GM23338 (cell line): ENCODE results near the gene TBX18. TPM values are rescaled to one million over a fixed set of nuclear protein-coding genes. Genes with fewer than 3 reads are reported as not detected.

Experiments used
- ATAC-seq: fragments of 200-7000 bp; cut with Tn5 transposase; 3 replicates; pipeline ENCODE4 v1.9.1; 2020
- DNase-seq: peaks from one replicate; pipeline ENCODE4 v3.0.0-alpha.2; 2015; ENCODE audit warnings: low spot score
- H2AFZ ChIP-seq: fragments of 200-600 bp; sonication (generic); 2 replicates; pipeline ENCODE4 v1.8.0; 2016; ENCODE audit warnings: antibody characterized with exemption, mild to moderate bottlenecking, moderate library complexity
- H3F3A ChIP-seq: fragments of 200-600 bp; sonication (generic); replicated peaks from 2 replicates; pipeline ENCODE4 v1.8.0; 2017; ENCODE audit warnings: antibody characterized with exemption, mixed run types, low read depth
- H3K27ac ChIP-seq: fragments of 200-600 bp; sonication (generic); 2 replicates; pipeline ENCODE4 v1.6.1; 2016; ENCODE audit warnings: low read depth
- H3K27me3 ChIP-seq: fragments of 200-600 bp; sonication (generic); 2 replicates; pipeline ENCODE4 v1.8.0; 2016; ENCODE audit warnings: mild to moderate bottlenecking, mixed run types, moderate library complexity; ENCODE audit not compliant: insufficient read depth
- H3K36me3 ChIP-seq: fragments of 200-600 bp; sonication (generic); 2 replicates; pipeline ENCODE4 v1.8.0; 2016; ENCODE audit warnings: mild to moderate bottlenecking; ENCODE audit not compliant: insufficient read depth
- H3K4me1 ChIP-seq: fragments of 200-600 bp; sonication (generic); 2 replicates; pipeline ENCODE4 v1.8.0; 2016; ENCODE audit warnings: mild to moderate bottlenecking, moderate library complexity; ENCODE audit not compliant: insufficient read depth
- H3K4me2 ChIP-seq: fragments of 200-600 bp; sonication (generic); 2 replicates; pipeline ENCODE4 v1.7.1; 2017; ENCODE audit warnings: mixed run types
- H3K4me3 ChIP-seq: fragments of 200-600 bp; sonication (generic); 2 replicates; pipeline ENCODE4 v1.6.1; 2016; ENCODE audit warnings: mixed run types
- H3K79me2 ChIP-seq: fragments of 200-600 bp; sonication (generic); replicated peaks from 2 replicates; pipeline ENCODE4 v1.8.0; 2017; ENCODE audit warnings: mild to moderate bottlenecking; ENCODE audit not compliant: insufficient read depth
- H3K9me2 ChIP-seq: fragments of 200-600 bp; sonication (generic); 2 replicates; pipeline ENCODE4 v1.8.0; 2017; ENCODE audit not compliant: insufficient read depth
- H4K20me1 ChIP-seq: fragments of 200-600 bp; sonication (generic); replicated peaks from 2 replicates; pipeline ENCODE4 v1.8.0; 2017; ENCODE audit warnings: mild to moderate bottlenecking; ENCODE audit not compliant: insufficient read depth
- H3K27ac Mint-ChIP-seq: 2 replicates; pipeline ENCODE4 v1.8.0; 2020; ENCODE audit warnings: inconsistent platforms, mild to moderate bottlenecking, moderate library complexity, mixed read lengths
- H3K27me3 Mint-ChIP-seq: 3 replicates; pipeline ENCODE4 v1.8.0; 2022; ENCODE audit warnings: low read depth, mild to moderate bottlenecking, moderate library complexity, mixed read lengths, inconsistent platforms; ENCODE audit not compliant: insufficient read depth, poor library complexity
- H3K36me3 Mint-ChIP-seq: 3 replicates; pipeline ENCODE4 v1.8.0; 2021; ENCODE audit warnings: low read depth, mild to moderate bottlenecking, inconsistent platforms, moderate library complexity, mixed read lengths
- H3K4me1 Mint-ChIP-seq: 3 replicates; pipeline ENCODE4 v1.8.0; 2020; ENCODE audit warnings: mild to moderate bottlenecking, inconsistent platforms, mixed read lengths
- H3K4me3 Mint-ChIP-seq: 3 replicates; pipeline ENCODE4 v1.8.0; 2021; ENCODE audit warnings: moderate library complexity, mild to moderate bottlenecking, inconsistent platforms, mixed read lengths
- H3K9me3 Mint-ChIP-seq: 3 replicates; pipeline ENCODE4 v1.8.0; 2020; ENCODE audit warnings: moderate library complexity, mild to moderate bottlenecking, inconsistent platforms, mixed read lengths
- CREB1 ChIP-seq: fragments of 250-450 bp; sonication (Bioruptor Pico); IDR thresholded peaks from 2 replicates; pipeline ENCODE4 v1.5.0; 2020; ENCODE audit warnings: low read depth, mild to moderate bottlenecking, moderate library complexity
- EZH2 ChIP-seq: fragments of 200-600 bp; sonication (generic); IDR thresholded peaks from one replicate; pipeline ENCODE4 v1.8.0; 2017; ENCODE audit warnings: antibody characterized with exemption, mild to moderate bottlenecking, low read depth; ENCODE audit not compliant: unreplicated experiment
- EZH2phosphoT487 ChIP-seq: fragments of 200-600 bp; sonication (generic); IDR thresholded peaks from one replicate; pipeline ENCODE4 v1.8.1; 2018; ENCODE audit warnings: antibody characterized with exemption; ENCODE audit not compliant: unreplicated experiment
- STAT1 ChIP-seq: IDR thresholded peaks from one replicate; pipeline ENCODE4 v1.6.1; 2016; ENCODE audit warnings: antibody characterized with exemption; ENCODE audit not compliant: unreplicated experiment
- ZNF114 ChIP-seq: fragments of 250-450 bp; sonication (Bioruptor Pico); IDR thresholded peaks from 2 replicates; pipeline ENCODE4 v1.5.0; 2020; ENCODE audit warnings: mild to moderate bottlenecking, moderate library complexity
- ZNF331 ChIP-seq: fragments of 250-450 bp; sonication (Bioruptor Pico); IDR thresholded peaks from 2 replicates; pipeline ENCODE4 v1.5.0; 2020; ENCODE audit warnings: low read depth, mild to moderate bottlenecking, moderate library complexity
- polyA plus RNA-seq: library from polyadenylated mRNA; unstranded; fragments of >200 nt; fragmentation: Nextera tagmentation; extraction: Ambion mirVana; gene quantifications from 2 replicates; pipeline ENCODE4 v1.2.1, GENCODE V29; 2016
- total RNA-seq: library from RNA; depleted of rRNA; stranded (reverse); fragments of >200 nt; shearing (Covaris generic); gene quantifications from 2 replicates; pipeline ENCODE4 v1.2.3, GENCODE V29; 2014
- TF ChIP-seq, protein P1 (sequence below), 2 experiments: fragments of 200-600 bp in 1 of 2; sonication (generic) in 1 of 2; conservative IDR thresholded peaks; 2 replicates each; pipeline versions ENCODE4 v1.5.1 to v1.6.1; 2016 to 2017; ENCODE audit warnings: antibody characterized with exemption in 2 of 2, low read depth in 2 of 2, mild to moderate bottlenecking in 2 of 2, moderate library complexity in 1 of 2
- TF ChIP-seq, protein P2 (sequence below): IDR thresholded peaks from 2 replicates; pipeline ENCODE4 v1.6.1; 2016; ENCODE audit warnings: antibody characterized with exemption
- TF ChIP-seq, protein P3 (sequence below): IDR thresholded peaks from one replicate; pipeline ENCODE4 v1.6.1; 2018; ENCODE audit warnings: antibody characterized with exemption; ENCODE audit not compliant: unreplicated experiment

The TBX18 gene
- total and polyA plus RNA-seq, 2 experiments from 2014 or later, result 0.03 TPM; not detected in 1

DNA sequence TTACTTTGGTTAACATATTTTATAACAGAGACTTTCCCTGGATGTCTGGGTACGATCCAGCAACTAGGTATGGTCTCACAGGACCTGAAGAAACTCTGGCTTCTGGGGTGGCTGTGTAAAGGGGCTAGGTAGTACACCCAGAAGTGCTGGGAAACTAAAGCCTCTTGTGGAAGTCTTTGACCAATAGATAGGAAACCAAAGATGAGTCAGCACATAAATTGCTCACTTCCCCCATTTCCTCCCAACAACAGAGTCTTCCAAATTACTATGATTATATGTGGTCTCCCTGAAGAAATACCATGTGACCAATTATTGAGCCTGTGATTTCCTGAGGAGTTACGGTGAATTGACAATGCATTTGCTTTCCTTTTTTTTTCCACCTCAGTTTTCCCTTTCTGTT is 26.8 kb upstream of the TBX18 start (continued):
- TF ChIP-seq, protein P1, sequence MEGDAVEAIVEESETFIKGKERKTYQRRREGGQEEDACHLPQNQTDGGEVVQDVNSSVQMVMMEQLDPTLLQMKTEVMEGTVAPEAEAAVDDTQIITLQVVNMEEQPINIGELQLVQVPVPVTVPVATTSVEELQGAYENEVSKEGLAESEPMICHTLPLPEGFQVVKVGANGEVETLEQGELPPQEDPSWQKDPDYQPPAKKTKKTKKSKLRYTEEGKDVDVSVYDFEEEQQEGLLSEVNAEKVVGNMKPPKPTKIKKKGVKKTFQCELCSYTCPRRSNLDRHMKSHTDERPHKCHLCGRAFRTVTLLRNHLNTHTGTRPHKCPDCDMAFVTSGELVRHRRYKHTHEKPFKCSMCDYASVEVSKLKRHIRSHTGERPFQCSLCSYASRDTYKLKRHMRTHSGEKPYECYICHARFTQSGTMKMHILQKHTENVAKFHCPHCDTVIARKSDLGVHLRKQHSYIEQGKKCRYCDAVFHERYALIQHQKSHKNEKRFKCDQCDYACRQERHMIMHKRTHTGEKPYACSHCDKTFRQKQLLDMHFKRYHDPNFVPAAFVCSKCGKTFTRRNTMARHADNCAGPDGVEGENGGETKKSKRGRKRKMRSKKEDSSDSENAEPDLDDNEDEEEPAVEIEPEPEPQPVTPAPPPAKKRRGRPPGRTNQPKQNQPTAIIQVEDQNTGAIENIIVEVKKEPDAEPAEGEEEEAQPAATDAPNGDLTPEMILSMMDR (conservative IDR thresholded peaks at IDR 0.05; ENCODE audit: low read depth in 2 of 2), result no peak
- TF ChIP-seq ZNF331 (CRISPR knock-in tag) (no peak), ZNF114 (no peak), EZH2phosphoT487 (no peak), STAT1 (no peak), CREB1 (no peak)
- TF ChIP-seq, protein P2, sequence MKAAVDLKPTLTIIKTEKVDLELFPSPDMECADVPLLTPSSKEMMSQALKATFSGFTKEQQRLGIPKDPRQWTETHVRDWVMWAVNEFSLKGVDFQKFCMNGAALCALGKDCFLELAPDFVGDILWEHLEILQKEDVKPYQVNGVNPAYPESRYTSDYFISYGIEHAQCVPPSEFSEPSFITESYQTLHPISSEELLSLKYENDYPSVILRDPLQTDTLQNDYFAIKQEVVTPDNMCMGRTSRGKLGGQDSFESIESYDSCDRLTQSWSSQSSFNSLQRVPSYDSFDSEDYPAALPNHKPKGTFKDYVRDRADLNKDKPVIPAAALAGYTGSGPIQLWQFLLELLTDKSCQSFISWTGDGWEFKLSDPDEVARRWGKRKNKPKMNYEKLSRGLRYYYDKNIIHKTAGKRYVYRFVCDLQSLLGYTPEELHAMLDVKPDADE, result no peak
- TF ChIP-seq, protein P3, sequence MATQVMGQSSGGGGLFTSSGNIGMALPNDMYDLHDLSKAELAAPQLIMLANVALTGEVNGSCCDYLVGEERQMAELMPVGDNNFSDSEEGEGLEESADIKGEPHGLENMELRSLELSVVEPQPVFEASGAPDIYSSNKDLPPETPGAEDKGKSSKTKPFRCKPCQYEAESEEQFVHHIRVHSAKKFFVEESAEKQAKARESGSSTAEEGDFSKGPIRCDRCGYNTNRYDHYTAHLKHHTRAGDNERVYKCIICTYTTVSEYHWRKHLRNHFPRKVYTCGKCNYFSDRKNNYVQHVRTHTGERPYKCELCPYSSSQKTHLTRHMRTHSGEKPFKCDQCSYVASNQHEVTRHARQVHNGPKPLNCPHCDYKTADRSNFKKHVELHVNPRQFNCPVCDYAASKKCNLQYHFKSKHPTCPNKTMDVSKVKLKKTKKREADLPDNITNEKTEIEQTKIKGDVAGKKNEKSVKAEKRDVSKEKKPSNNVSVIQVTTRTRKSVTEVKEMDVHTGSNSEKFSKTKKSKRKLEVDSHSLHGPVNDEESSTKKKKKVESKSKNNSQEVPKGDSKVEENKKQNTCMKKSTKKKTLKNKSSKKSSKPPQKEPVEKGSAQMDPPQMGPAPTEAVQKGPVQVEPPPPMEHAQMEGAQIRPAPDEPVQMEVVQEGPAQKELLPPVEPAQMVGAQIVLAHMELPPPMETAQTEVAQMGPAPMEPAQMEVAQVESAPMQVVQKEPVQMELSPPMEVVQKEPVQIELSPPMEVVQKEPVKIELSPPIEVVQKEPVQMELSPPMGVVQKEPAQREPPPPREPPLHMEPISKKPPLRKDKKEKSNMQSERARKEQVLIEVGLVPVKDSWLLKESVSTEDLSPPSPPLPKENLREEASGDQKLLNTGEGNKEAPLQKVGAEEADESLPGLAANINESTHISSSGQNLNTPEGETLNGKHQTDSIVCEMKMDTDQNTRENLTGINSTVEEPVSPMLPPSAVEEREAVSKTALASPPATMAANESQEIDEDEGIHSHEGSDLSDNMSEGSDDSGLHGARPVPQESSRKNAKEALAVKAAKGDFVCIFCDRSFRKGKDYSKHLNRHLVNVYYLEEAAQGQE, result no peak

DNA sequence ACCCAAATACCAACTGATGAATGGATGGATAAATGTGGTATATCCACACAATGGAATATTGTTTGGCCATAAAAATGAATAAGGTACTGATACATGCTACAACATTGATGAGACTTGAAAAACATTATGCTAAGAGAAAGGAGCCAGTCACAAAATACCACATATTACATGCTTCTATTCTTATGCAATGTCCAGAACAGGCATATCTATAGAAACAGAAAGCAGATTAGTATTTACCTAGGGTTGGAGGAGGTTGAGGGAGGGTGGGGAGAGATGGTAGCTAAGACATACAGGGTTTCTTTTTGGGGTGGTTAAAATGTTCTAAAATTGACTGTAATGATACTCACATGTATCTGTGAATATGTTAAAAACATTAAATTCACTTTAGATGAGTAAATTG is 24.8 kb upstream of the TBX18 start:
- Histone ChIP-seq H3F3A (no peaks in the 10 kb centered on the region), H3K4me2 (no peak overlapping the region), H3K36me3 (no peaks in the 10 kb centered on the region), H3K4me3 (no peak overlapping the region), H3K27me3 (no peaks in the 10 kb centered on the region), H3K4me1 (peaks cover 4% of the 10 kb centered on the region; the same call in 1 of the 2 replicates), H3K79me2 (no peaks in the 10 kb centered on the region), H3K9me2 (peaks cover 10% of the 10 kb centered on the region; the same call in 1 of the 2 replicates), H4K20me1 (no peaks in the 10 kb centered on the region), H3K27ac (no peak overlapping the region), H2AFZ (no peak overlapping the region)
- peaks cover 7% of the 10 kb centered on the region; the same call in 2 of the 3 replicates for H3K4me1 Mint-ChIP-seq
- no peak for ATAC-seq
- H3K9me3 Mint-ChIP-seq, result peaks cover 6% of the 10 kb centered on the region; the same call in 2 of the 3 replicates
- no peak for DNase-seq
- H3K27ac Mint-ChIP-seq, result no peak overlapping the region
- TF ChIP-seq, protein P3, result no peak
- TF ChIP-seq EZH2, result no peak
- H3K4me3 Mint-ChIP-seq, result no peak overlapping the region
- H3K27me3 Mint-ChIP-seq, result no peaks in the 10 kb centered on the region
- no peaks in the 10 kb centered on the region for H3K36me3 Mint-ChIP-seq
